H1 (cell line): ENCODE results near the gene BNIP1. TPM values are rescaled to one million over a fixed set of nuclear protein-coding genes. Genes with fewer than 3 reads are reported as not detected.

ENCODE experiments used
- ATF2 ChIP-seq: IDR thresholded peaks from 2 replicates; pipeline ENCODE4 v1.6.1; 2012; ENCODE audit warnings: low read length, inconsistent platforms
- FOSL1 ChIP-seq: IDR thresholded peaks from 2 replicates; pipeline ENCODE4 v1.6.1; 2011; ENCODE audit warnings: mild to moderate bottlenecking, low read depth, low read length, moderate library complexity; ENCODE audit not compliant: insufficient read depth
- JUN ChIP-seq: IDR thresholded peaks from 2 replicates; pipeline ENCODE4 v1.6.1; 2011; ENCODE audit warnings: low read depth, mild to moderate bottlenecking, improper control_type of control experiment, low read length
- KDM5A ChIP-seq: fragments of 200-600 bp; IDR thresholded peaks from 2 replicates; pipeline ENCODE4 v1.7.1; 2012; ENCODE audit warnings: mild to moderate bottlenecking, low read length, inconsistent platforms, mixed read lengths
- NANOG ChIP-seq: IDR thresholded peaks from 2 replicates; pipeline ENCODE4 v1.6.1; 2011; ENCODE audit warnings: low read length, low read depth, mild to moderate bottlenecking, inconsistent platforms; ENCODE audit not compliant: insufficient read depth, poor library complexity, severe bottlenecking
- SP4 ChIP-seq: IDR thresholded peaks from 2 replicates; pipeline ENCODE4 v1.6.1; 2012; ENCODE audit warnings: low read length, inconsistent platforms
- TAF1 ChIP-seq: IDR thresholded peaks from 2 replicates; pipeline ENCODE4 v1.6.1; 2011; ENCODE audit warnings: mild to moderate bottlenecking, low read depth, low read length
- TAF7 ChIP-seq: optimal IDR thresholded peaks from 2 replicates; pipeline ENCODE3; 2011; ENCODE audit warnings: low read depth, mild to moderate bottlenecking, inconsistent platforms, low read length, moderate library complexity, borderline replicate concordance
- TEAD4 ChIP-seq: IDR thresholded peaks from 2 replicates; pipeline ENCODE4 v1.6.1; 2012; ENCODE audit warnings: low read depth, low read length, inconsistent platforms, mixed read lengths
- polyA plus RNA-seq, 7 experiments: library from polyadenylated mRNA; depleted of rRNA in 3 of 7; stranded (reverse) in 5 of 7; unstranded in 2 of 7; fragments of >200 nt in 5 of 7; fragments of 200-250 nt in 2 of 7; gene quantifications; 1 replicate in 5 of 7; 2 replicates in 1 of 7; 4 replicates in 1 of 7; pipeline versions ENCODE4 v1.2.1 to v1.2.3, GENCODE V29; 2011 to 2013; ENCODE audit warnings: missing spikeins in 2 of 7, mixed read lengths in 2 of 7
- total RNA-seq: library from RNA; stranded (reverse); fragmentation: NEBNext Ultra II Directional; extraction: Animal tissue kit (Norgen Biotek cat#: 25700); gene quantifications from 2 replicates; pipeline ENCODE4 v1.2.1, GENCODE V29; 2021
- TF ChIP-seq, protein P1 (sequence below): fragments of 300-600 bp; sonication (generic); IDR thresholded peaks from 2 replicates; pipeline ENCODE4 v1.7.1; 2012; ENCODE audit warnings: low read length, moderate library complexity, mild to moderate bottlenecking, inconsistent platforms; ENCODE audit not compliant: insufficient replicate concordance

BNIP1 gene
- total and polyA plus RNA-seq, 2 of the 8 experiments (the other 6 are each of a cell fraction or from before 2014, with no cell fraction given), result 13.5 to 14.7 TPM

GRCh38 chr5:173200356-173200755 is 56.0 kb downstream of the BNIP1 start (continued):
- TF ChIP-seq, protein P1, sequence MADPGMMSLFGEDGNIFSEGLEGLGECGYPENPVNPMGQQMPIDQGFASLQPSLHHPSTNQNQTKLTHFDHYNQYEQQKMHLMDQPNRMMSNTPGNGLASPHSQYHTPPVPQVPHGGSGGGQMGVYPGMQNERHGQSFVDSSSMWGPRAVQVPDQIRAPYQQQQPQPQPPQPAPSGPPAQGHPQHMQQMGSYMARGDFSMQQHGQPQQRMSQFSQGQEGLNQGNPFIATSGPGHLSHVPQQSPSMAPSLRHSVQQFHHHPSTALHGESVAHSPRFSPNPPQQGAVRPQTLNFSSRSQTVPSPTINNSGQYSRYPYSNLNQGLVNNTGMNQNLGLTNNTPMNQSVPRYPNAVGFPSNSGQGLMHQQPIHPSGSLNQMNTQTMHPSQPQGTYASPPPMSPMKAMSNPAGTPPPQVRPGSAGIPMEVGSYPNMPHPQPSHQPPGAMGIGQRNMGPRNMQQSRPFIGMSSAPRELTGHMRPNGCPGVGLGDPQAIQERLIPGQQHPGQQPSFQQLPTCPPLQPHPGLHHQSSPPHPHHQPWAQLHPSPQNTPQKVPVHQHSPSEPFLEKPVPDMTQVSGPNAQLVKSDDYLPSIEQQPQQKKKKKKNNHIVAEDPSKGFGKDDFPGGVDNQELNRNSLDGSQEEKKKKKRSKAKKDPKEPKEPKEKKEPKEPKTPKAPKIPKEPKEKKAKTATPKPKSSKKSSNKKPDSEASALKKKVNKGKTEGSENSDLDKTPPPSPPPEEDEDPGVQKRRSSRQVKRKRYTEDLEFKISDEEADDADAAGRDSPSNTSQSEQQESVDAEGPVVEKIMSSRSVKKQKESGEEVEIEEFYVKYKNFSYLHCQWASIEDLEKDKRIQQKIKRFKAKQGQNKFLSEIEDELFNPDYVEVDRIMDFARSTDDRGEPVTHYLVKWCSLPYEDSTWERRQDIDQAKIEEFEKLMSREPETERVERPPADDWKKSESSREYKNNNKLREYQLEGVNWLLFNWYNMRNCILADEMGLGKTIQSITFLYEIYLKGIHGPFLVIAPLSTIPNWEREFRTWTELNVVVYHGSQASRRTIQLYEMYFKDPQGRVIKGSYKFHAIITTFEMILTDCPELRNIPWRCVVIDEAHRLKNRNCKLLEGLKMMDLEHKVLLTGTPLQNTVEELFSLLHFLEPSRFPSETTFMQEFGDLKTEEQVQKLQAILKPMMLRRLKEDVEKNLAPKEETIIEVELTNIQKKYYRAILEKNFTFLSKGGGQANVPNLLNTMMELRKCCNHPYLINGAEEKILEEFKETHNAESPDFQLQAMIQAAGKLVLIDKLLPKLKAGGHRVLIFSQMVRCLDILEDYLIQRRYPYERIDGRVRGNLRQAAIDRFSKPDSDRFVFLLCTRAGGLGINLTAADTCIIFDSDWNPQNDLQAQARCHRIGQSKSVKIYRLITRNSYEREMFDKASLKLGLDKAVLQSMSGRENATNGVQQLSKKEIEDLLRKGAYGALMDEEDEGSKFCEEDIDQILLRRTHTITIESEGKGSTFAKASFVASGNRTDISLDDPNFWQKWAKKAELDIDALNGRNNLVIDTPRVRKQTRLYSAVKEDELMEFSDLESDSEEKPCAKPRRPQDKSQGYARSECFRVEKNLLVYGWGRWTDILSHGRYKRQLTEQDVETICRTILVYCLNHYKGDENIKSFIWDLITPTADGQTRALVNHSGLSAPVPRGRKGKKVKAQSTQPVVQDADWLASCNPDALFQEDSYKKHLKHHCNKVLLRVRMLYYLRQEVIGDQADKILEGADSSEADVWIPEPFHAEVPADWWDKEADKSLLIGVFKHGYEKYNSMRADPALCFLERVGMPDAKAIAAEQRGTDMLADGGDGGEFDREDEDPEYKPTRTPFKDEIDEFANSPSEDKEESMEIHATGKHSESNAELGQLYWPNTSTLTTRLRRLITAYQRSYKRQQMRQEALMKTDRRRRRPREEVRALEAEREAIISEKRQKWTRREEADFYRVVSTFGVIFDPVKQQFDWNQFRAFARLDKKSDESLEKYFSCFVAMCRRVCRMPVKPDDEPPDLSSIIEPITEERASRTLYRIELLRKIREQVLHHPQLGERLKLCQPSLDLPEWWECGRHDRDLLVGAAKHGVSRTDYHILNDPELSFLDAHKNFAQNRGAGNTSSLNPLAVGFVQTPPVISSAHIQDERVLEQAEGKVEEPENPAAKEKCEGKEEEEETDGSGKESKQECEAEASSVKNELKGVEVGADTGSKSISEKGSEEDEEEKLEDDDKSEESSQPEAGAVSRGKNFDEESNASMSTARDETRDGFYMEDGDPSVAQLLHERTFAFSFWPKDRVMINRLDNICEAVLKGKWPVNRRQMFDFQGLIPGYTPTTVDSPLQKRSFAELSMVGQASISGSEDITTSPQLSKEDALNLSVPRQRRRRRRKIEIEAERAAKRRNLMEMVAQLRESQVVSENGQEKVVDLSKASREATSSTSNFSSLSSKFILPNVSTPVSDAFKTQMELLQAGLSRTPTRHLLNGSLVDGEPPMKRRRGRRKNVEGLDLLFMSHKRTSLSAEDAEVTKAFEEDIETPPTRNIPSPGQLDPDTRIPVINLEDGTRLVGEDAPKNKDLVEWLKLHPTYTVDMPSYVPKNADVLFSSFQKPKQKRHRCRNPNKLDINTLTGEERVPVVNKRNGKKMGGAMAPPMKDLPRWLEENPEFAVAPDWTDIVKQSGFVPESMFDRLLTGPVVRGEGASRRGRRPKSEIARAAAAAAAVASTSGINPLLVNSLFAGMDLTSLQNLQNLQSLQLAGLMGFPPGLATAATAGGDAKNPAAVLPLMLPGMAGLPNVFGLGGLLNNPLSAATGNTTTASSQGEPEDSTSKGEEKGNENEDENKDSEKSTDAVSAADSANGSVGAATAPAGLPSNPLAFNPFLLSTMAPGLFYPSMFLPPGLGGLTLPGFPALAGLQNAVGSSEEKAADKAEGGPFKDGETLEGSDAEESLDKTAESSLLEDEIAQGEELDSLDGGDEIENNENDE, result no peak
- TF ChIP-seq KDM5A (no peak), FOSL1 (no peak), SP4 (no peak), NANOG (no peak), JUN (no peak), TAF1 (no peak), TEAD4 (no peak), ATF2 (no peak), TAF7 (no peak)
